Esophagus muscularis mucosa (tissue), 3 donors: ENCODE results near the gene TRERF1.

ENCODE experiments used
- POLR2A ChIP-seq: fragments of 450-650 bp; IDR thresholded peaks from one replicate; pipeline ENCODE4 v1.6.1; 2017; ENCODE audit warnings: antibody characterized with exemption, moderate library complexity, mild to moderate bottlenecking, low read depth
- TF ChIP-seq, protein P1 (sequence below), 3 experiments: fragments of 200-600 bp in 2 of 3; fragments of 450-650 bp in 1 of 3; sonication (generic) in 2 of 3; IDR thresholded peaks; one replicate each; pipeline ENCODE4 v1.5.1; 2017 to 2019; ENCODE audit warnings: antibody characterized with exemption in 3 of 3, mild to moderate bottlenecking in 2 of 3, moderate library complexity in 1 of 3

DNA sequence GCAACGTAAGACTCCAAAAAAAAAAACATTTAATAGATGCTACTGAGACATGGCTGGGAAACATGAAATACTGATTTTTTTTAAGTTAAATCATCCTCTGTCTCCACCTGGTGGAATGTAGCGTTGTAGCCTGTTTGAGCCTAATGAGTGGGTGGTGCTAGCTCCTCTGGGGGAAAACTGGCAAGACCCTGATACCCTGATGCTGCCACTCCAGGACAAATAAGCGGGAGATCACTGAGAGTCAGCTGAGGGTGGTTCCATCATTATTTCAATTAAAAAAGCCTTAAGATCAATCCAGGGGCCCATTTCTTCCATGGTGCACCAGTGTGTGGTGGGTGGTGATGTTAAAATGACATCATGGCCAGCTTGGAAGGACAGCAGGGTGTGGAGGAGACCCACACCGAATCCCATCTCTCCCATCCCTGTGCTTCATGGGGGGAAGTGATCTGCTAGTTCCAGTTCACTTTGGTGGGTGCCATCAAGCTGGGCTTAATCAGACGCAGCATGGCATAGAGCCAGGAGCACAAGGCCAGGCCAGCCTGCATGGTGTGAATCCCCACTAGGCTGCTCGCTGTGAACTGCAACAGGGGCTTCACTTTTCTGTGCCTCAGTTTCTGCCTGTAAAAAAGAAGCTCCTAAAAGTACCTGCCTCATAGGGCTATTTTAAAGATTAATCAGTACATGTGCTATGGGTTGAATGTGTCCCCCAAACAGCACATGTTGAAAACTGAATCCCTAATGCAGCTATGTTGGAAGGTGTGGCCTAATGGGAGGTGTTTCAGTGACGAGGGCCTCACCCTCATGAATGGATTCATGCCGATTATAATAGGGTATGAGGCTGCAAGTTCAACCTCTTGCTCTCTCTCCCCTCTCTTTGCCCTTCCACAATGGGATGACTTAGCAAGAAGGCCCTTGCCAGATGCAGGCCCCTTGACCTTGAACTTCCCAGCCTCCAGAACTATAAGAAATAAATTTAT lies 221.1 kb downstream of the TRERF1 start:
- TF ChIP-seq, protein P1, sequence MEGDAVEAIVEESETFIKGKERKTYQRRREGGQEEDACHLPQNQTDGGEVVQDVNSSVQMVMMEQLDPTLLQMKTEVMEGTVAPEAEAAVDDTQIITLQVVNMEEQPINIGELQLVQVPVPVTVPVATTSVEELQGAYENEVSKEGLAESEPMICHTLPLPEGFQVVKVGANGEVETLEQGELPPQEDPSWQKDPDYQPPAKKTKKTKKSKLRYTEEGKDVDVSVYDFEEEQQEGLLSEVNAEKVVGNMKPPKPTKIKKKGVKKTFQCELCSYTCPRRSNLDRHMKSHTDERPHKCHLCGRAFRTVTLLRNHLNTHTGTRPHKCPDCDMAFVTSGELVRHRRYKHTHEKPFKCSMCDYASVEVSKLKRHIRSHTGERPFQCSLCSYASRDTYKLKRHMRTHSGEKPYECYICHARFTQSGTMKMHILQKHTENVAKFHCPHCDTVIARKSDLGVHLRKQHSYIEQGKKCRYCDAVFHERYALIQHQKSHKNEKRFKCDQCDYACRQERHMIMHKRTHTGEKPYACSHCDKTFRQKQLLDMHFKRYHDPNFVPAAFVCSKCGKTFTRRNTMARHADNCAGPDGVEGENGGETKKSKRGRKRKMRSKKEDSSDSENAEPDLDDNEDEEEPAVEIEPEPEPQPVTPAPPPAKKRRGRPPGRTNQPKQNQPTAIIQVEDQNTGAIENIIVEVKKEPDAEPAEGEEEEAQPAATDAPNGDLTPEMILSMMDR (IDR thresholded peaks at IDR 0.05) = no peak
- TF ChIP-seq POLR2A = no peak
